GM23338 (cell line): ENCODE data around the gene COPS6. TPM values are rescaled to one million over a fixed set of nuclear protein-coding genes. Genes with fewer than 3 reads are reported as not detected.
A peak's percentile ranks its signal among the peaks of the same experiment; 100 is the strongest.

Source experiments
- ATAC-seq: fragments of 200-7000 bp; cut with Tn5 transposase; 3 replicates; pipeline ENCODE4 v1.9.1; 2020
- DNase-seq: peaks from one replicate; pipeline ENCODE4 v3.0.0-alpha.2; 2015; ENCODE audit warnings: low spot score
- H2AFZ ChIP-seq: fragments of 200-600 bp; sonication (generic); 2 replicates; pipeline ENCODE4 v1.8.0; 2016; ENCODE audit warnings: antibody characterized with exemption, mild to moderate bottlenecking, moderate library complexity
- H3F3A ChIP-seq: fragments of 200-600 bp; sonication (generic); replicated peaks from 2 replicates; pipeline ENCODE4 v1.8.0; 2017; ENCODE audit warnings: antibody characterized with exemption, mixed run types, low read depth
- H3K27ac ChIP-seq: fragments of 200-600 bp; sonication (generic); 2 replicates; pipeline ENCODE4 v1.6.1; 2016; ENCODE audit warnings: low read depth
- H3K27me3 ChIP-seq: fragments of 200-600 bp; sonication (generic); 2 replicates; pipeline ENCODE4 v1.8.0; 2016; ENCODE audit warnings: mild to moderate bottlenecking, mixed run types, moderate library complexity; ENCODE audit not compliant: insufficient read depth
- H3K36me3 ChIP-seq: fragments of 200-600 bp; sonication (generic); 2 replicates; pipeline ENCODE4 v1.8.0; 2016; ENCODE audit warnings: mild to moderate bottlenecking; ENCODE audit not compliant: insufficient read depth
- H3K4me1 ChIP-seq: fragments of 200-600 bp; sonication (generic); 2 replicates; pipeline ENCODE4 v1.8.0; 2016; ENCODE audit warnings: mild to moderate bottlenecking, moderate library complexity; ENCODE audit not compliant: insufficient read depth
- H3K4me2 ChIP-seq: fragments of 200-600 bp; sonication (generic); 2 replicates; pipeline ENCODE4 v1.7.1; 2017; ENCODE audit warnings: mixed run types
- H3K4me3 ChIP-seq: fragments of 200-600 bp; sonication (generic); 2 replicates; pipeline ENCODE4 v1.6.1; 2016; ENCODE audit warnings: mixed run types
- H3K79me2 ChIP-seq: fragments of 200-600 bp; sonication (generic); replicated peaks from 2 replicates; pipeline ENCODE4 v1.8.0; 2017; ENCODE audit warnings: mild to moderate bottlenecking; ENCODE audit not compliant: insufficient read depth
- H3K9me2 ChIP-seq: fragments of 200-600 bp; sonication (generic); 2 replicates; pipeline ENCODE4 v1.8.0; 2017; ENCODE audit not compliant: insufficient read depth
- H4K20me1 ChIP-seq: fragments of 200-600 bp; sonication (generic); replicated peaks from 2 replicates; pipeline ENCODE4 v1.8.0; 2017; ENCODE audit warnings: mild to moderate bottlenecking; ENCODE audit not compliant: insufficient read depth
- H3K27ac Mint-ChIP-seq: 2 replicates; pipeline ENCODE4 v1.8.0; 2020; ENCODE audit warnings: inconsistent platforms, mild to moderate bottlenecking, moderate library complexity, mixed read lengths
- H3K27me3 Mint-ChIP-seq: 3 replicates; pipeline ENCODE4 v1.8.0; 2022; ENCODE audit warnings: low read depth, mild to moderate bottlenecking, moderate library complexity, mixed read lengths, inconsistent platforms; ENCODE audit not compliant: insufficient read depth, poor library complexity
- H3K36me3 Mint-ChIP-seq: 3 replicates; pipeline ENCODE4 v1.8.0; 2021; ENCODE audit warnings: low read depth, mild to moderate bottlenecking, inconsistent platforms, moderate library complexity, mixed read lengths
- H3K4me1 Mint-ChIP-seq: 3 replicates; pipeline ENCODE4 v1.8.0; 2020; ENCODE audit warnings: mild to moderate bottlenecking, inconsistent platforms, mixed read lengths
- H3K4me3 Mint-ChIP-seq: 3 replicates; pipeline ENCODE4 v1.8.0; 2021; ENCODE audit warnings: moderate library complexity, mild to moderate bottlenecking, inconsistent platforms, mixed read lengths
- H3K9me3 Mint-ChIP-seq: 3 replicates; pipeline ENCODE4 v1.8.0; 2020; ENCODE audit warnings: moderate library complexity, mild to moderate bottlenecking, inconsistent platforms, mixed read lengths
- CREB1 ChIP-seq: fragments of 250-450 bp; sonication (Bioruptor Pico); IDR thresholded peaks from 2 replicates; pipeline ENCODE4 v1.5.0; 2020; ENCODE audit warnings: low read depth, mild to moderate bottlenecking, moderate library complexity
- CTCF ChIP-seq, 2 experiments: fragments of 200-600 bp in 1 of 2; sonication (generic) in 1 of 2; conservative IDR thresholded peaks; 2 replicates each; pipeline versions ENCODE4 v1.5.1 to v1.6.1; 2016 to 2017; ENCODE audit warnings: antibody characterized with exemption in 2 of 2, low read depth in 2 of 2, mild to moderate bottlenecking in 2 of 2, moderate library complexity in 1 of 2
- EZH2 ChIP-seq: fragments of 200-600 bp; sonication (generic); IDR thresholded peaks from one replicate; pipeline ENCODE4 v1.8.0; 2017; ENCODE audit warnings: antibody characterized with exemption, mild to moderate bottlenecking, low read depth; ENCODE audit not compliant: unreplicated experiment
- EZH2phosphoT487 ChIP-seq: fragments of 200-600 bp; sonication (generic); IDR thresholded peaks from one replicate; pipeline ENCODE4 v1.8.1; 2018; ENCODE audit warnings: antibody characterized with exemption; ENCODE audit not compliant: unreplicated experiment
- NANOG ChIP-seq: IDR thresholded peaks from 2 replicates; pipeline ENCODE4 v1.6.1; 2016; ENCODE audit warnings: antibody characterized with exemption, borderline replicate concordance
- POLR2AphosphoS5 ChIP-seq: IDR thresholded peaks from 2 replicates; pipeline ENCODE4 v1.6.1; 2016; ENCODE audit warnings: antibody characterized with exemption, low read depth
- STAT1 ChIP-seq: IDR thresholded peaks from one replicate; pipeline ENCODE4 v1.6.1; 2016; ENCODE audit warnings: antibody characterized with exemption; ENCODE audit not compliant: unreplicated experiment
- ZNF462 ChIP-seq: fragments of 250-450 bp; sonication (Bioruptor Pico); IDR thresholded peaks from 2 replicates; pipeline ENCODE4 v1.5.0; 2020; ENCODE audit warnings: mild to moderate bottlenecking, moderate library complexity
- polyA plus RNA-seq: library from polyadenylated mRNA; unstranded; fragments of >200 nt; fragmentation: Nextera tagmentation; extraction: Ambion mirVana; gene quantifications from 2 replicates; pipeline ENCODE4 v1.2.1, GENCODE V29; 2016
- total RNA-seq: library from RNA; depleted of rRNA; stranded (reverse); fragments of >200 nt; shearing (Covaris generic); gene quantifications from 2 replicates; pipeline ENCODE4 v1.2.3, GENCODE V29; 2014
- TF ChIP-seq, protein P1 (sequence below): IDR thresholded peaks from 2 replicates; pipeline ENCODE4 v1.6.1; 2016; ENCODE audit warnings: antibody characterized with exemption

Gene COPS6
- total and polyA plus RNA-seq, 2 experiments from 2014 or later, result 89.8 to 198 TPM

GRCh38 chr7:100069991-100070390 lies 18.8 kb upstream of the COPS6 start:
- TF ChIP-seq STAT1 (no peak), POLR2AphosphoS5 (peak; percentile 24; the same call in 1 of the 2 replicates)
- TF ChIP-seq, protein P1, sequence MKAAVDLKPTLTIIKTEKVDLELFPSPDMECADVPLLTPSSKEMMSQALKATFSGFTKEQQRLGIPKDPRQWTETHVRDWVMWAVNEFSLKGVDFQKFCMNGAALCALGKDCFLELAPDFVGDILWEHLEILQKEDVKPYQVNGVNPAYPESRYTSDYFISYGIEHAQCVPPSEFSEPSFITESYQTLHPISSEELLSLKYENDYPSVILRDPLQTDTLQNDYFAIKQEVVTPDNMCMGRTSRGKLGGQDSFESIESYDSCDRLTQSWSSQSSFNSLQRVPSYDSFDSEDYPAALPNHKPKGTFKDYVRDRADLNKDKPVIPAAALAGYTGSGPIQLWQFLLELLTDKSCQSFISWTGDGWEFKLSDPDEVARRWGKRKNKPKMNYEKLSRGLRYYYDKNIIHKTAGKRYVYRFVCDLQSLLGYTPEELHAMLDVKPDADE, result no peak
- DNase-seq, result no peak
- no peak overlapping the region for H3K27ac ChIP-seq
- H3K27me3 Mint-ChIP-seq, result peaks cover 26% of the 10 kb centered on the region
- H3K36me3 ChIP-seq, result peaks cover 66% of the 10 kb centered on the region
- H4K20me1 ChIP-seq, result peaks cover 6% of the 10 kb centered on the region
- H2AFZ ChIP-seq, result no peak overlapping the region
- H3F3A ChIP-seq, result peaks cover 57% of the 10 kb centered on the region
- no peaks in the 10 kb centered on the region for H3K4me1 Mint-ChIP-seq
- H3K4me3 Mint-ChIP-seq, result no peak overlapping the region
- H3K27me3 ChIP-seq, result 0 out of 2 replicates have a peak, but pooled peaks cover 5% of the 10 kb centered on the region
- no peak for ATAC-seq
- no peak overlapping the region for H3K4me2 ChIP-seq
- H3K4me3 ChIP-seq, result no peak overlapping the region
- H3K9me2 ChIP-seq, result no peaks in the 10 kb centered on the region
- H3K27ac Mint-ChIP-seq, result no peak overlapping the region
- H3K4me1 ChIP-seq, result no peaks in the 10 kb centered on the region
- H3K9me3 Mint-ChIP-seq, result peaks cover 68% of the 10 kb centered on the region
- H3K36me3 Mint-ChIP-seq, result peaks cover 96% of the 10 kb centered on the region
- peaks cover 9% of the 10 kb centered on the region for H3K79me2 ChIP-seq

DNA sequence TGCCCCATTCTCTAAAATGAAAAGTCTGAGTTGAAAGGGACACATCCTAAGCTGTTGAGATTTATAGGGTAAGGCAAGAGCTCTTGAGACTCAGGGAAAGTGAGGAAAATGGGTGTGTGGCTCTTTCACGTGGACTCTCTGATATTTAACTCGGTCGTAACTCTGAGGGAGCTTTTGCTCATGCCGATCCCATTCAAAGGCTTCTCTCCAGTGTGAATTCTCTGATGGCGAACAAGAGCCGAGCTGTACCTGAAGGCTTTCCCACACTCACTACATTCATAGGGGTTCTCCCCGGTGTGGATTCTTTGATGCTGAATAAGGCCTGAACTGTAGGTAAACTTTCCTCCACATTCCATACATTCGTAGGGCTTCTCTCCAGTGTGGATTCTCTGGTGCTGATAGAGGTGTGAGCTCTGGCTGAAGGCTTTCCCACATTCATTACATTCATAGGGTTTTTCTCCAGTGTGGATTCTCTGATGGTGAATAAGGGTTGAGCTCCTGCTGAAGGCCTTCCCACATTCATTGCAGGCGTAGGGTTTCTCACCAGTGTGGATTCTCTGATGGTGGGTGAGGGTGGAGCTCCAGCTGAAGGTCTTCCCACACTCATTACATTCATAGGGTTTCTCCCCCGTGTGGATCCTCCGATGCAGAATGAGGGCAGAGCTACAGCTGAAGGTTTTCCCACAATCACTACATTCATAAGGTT lies 17.6 kb upstream of the COPS6 start:
- no peaks in the 10 kb centered on the region for H3K9me2 ChIP-seq
- H3K4me2 ChIP-seq, result no peak overlapping the region
- H3K27ac Mint-ChIP-seq, result no peak overlapping the region
- H3K27ac ChIP-seq, result no peak overlapping the region
- H3K4me3 Mint-ChIP-seq, result no peak overlapping the region
- DNase-seq (no peak), ATAC-seq (no peak)
- peaks cover 79% of the 10 kb centered on the region for H3K9me3 Mint-ChIP-seq
- H3K36me3 Mint-ChIP-seq, result peaks cover 96% of the 10 kb centered on the region
- H4K20me1 ChIP-seq, result peaks cover 6% of the 10 kb centered on the region
- H3K4me1 Mint-ChIP-seq, result no peaks in the 10 kb centered on the region
- H2AFZ ChIP-seq, result no peak overlapping the region
- peaks cover 26% of the 10 kb centered on the region for H3K27me3 Mint-ChIP-seq
- no peaks in the 10 kb centered on the region for H3K4me1 ChIP-seq
- peak overlapping the region; percentile 34; the same call in 1 of the 2 replicates for H3K4me3 ChIP-seq
- peaks cover 55% of the 10 kb centered on the region for H3F3A ChIP-seq
- peaks cover 20% of the 10 kb centered on the region for H3K79me2 ChIP-seq
- no peak for TF ChIP-seq EZH2phosphoT487
- TF ChIP-seq CTCF (conservative IDR thresholded peaks at IDR 0.05; ENCODE audit: low read depth in 2 of 2), result no peak
- TF ChIP-seq CREB1 (CRISPR knock-in tag), result no peak
- TF ChIP-seq NANOG, result no peak
- no peak for TF ChIP-seq POLR2AphosphoS5
- no peak for TF ChIP-seq ZNF462 (CRISPR knock-in tag)
- TF ChIP-seq STAT1, result no peak
- TF ChIP-seq EZH2, result no peak
- peaks cover 72% of the 10 kb centered on the region for H3K36me3 ChIP-seq
- H3K27me3 ChIP-seq, result 0 out of 2 replicates have a peak, but pooled peaks cover 5% of the 10 kb centered on the region
